BLaER1 treated with 17β-estradiol and CSF1 and Interleukin-3, amounts not matched to agents 10 nM and 100 nM (cell line): Measurements from ENCODE around the gene CSMD2.

Experiments used
- H3K27ac ChIP-seq, 11 experiments: shearing (Covaris generic); formaldehyde crosslinking; 2 replicates each; pipeline ENCODE4 v1.8.1; 2022
- H3K27me3 ChIP-seq, 11 experiments: shearing (Covaris generic); formaldehyde crosslinking; 2 replicates each; pipeline ENCODE4 v1.8.1; 2022
- H3K36me3 ChIP-seq, 11 experiments: shearing (Covaris generic); formaldehyde crosslinking; 2 replicates each; pipeline ENCODE4 v1.8.1; 2022
- H3K4me1 ChIP-seq, 10 experiments: shearing (Covaris generic); formaldehyde crosslinking; 2 replicates each; pipeline ENCODE4 v1.8.1; 2022
- H3K4me2 ChIP-seq, 11 experiments: shearing (Covaris generic); formaldehyde crosslinking; 2 replicates each; pipeline ENCODE4 v1.8.1; 2022
- H3K4me3 ChIP-seq, 10 experiments: shearing (Covaris generic); formaldehyde crosslinking; 2 replicates each; pipeline ENCODE4 v1.8.1; 2022
- H3K9ac ChIP-seq, 11 experiments: shearing (Covaris generic); formaldehyde crosslinking; 2 replicates each; pipeline ENCODE4 v1.8.1; 2022
- H3K9me3 ChIP-seq, 11 experiments: shearing (Covaris generic); formaldehyde crosslinking; replicated peaks in 1 of 11; 2 replicates each; pipeline ENCODE4 v1.8.1; 2022
- H4K20me1 ChIP-seq, 11 experiments: shearing (Covaris generic); formaldehyde crosslinking; 2 replicates each; pipeline ENCODE4 v1.8.1; 2022
- Cebpa-rat ChIP-seq, 11 experiments: shearing (Covaris generic); IDR thresholded peaks; 2 replicates each; pipeline ENCODE4 v1.8.1; 2022

Gene CSMD2

GRCh38 chr1:33921281-33921680 lies 243.7 kb downstream of the CSMD2 start:
- no peak overlapping the region for H3K4me2 ChIP-seq
- no peak overlapping the region for H3K9ac ChIP-seq
- H3K4me1 ChIP-seq: no peaks in the 10 kb centered on the region
- H4K20me1 ChIP-seq: no peaks in the 10 kb centered on the region
- no peaks in the 10 kb centered on the region for H3K27me3 ChIP-seq
- TF ChIP-seq Cebpa-rat (IDR thresholded peaks at IDR 0.05): no peak
- H3K4me3 ChIP-seq: no peak overlapping the region
- no peak overlapping the region for H3K27ac ChIP-seq
- no peaks in the 10 kb centered on the region for H3K36me3 ChIP-seq
- peaks cover 0 to 8% (median 0%) of the 10 kb centered on the region in 11 experiments; a peak in 3 of 22 replicates for H3K9me3 ChIP-seq

- H3K27me3 ChIP-seq: no peaks in the 10 kb centered on the region
These were observed 246.7 kb downstream of the CSMD2 start for GRCh38 chr1:33918368-33918767.

GRCh38 chr1:33916786-33917185 lies 248.2 kb downstream of the CSMD2 start:
- Histone ChIP-seq H3K4me1 (no peaks in the 10 kb centered on the region), H3K9me3 (no peaks in the 10 kb centered on the region), H3K36me3 (no peaks in the 10 kb centered on the region), H3K4me2 (no peak overlapping the region), H3K27ac (no peak overlapping the region), H4K20me1 (no peaks in the 10 kb centered on the region), H3K27me3 (no peaks in the 10 kb centered on the region), H3K4me3 (no peak overlapping the region), H3K9ac (no peak overlapping the region)
- no peak for TF ChIP-seq Cebpa-rat (IDR thresholded peaks at IDR 0.05)

More at GRCh38 chr1:33918368-33918767, 246.7 kb downstream of the CSMD2 start:
- no peak overlapping the region for H3K4me2 ChIP-seq
- H3K9ac ChIP-seq: no peak overlapping the region
- no peak overlapping the region for H3K27ac ChIP-seq
- H3K9me3 ChIP-seq: no peaks in the 10 kb centered on the region
- TF ChIP-seq Cebpa-rat (IDR thresholded peaks at IDR 0.05): no peak
- no peak overlapping the region for H3K4me3 ChIP-seq
- H4K20me1 ChIP-seq: no peaks in the 10 kb centered on the region
- H3K4me1 ChIP-seq: no peaks in the 10 kb centered on the region
- H3K36me3 ChIP-seq: no peaks in the 10 kb centered on the region

GRCh38 chr1:33914531-33914930 lies 250.5 kb downstream of the CSMD2 start:
- no peaks in the 10 kb centered on the region for H3K36me3 ChIP-seq
- H3K4me1 ChIP-seq: no peaks in the 10 kb centered on the region
- H3K27me3 ChIP-seq: no peaks in the 10 kb centered on the region
- no peaks in the 10 kb centered on the region for H3K9me3 ChIP-seq
- H3K4me2 ChIP-seq: no peak overlapping the region
- H3K4me3 ChIP-seq: no peak overlapping the region
- H4K20me1 ChIP-seq: no peaks in the 10 kb centered on the region
- TF ChIP-seq Cebpa-rat (IDR thresholded peaks at IDR 0.05): no peak
- no peak overlapping the region for H3K9ac ChIP-seq
- no peak overlapping the region for H3K27ac ChIP-seq

- no peaks in the 10 kb centered on the region for H3K9me3 ChIP-seq
- H3K4me1 ChIP-seq: peaks cover 8 to 16% (median 12%) of the 10 kb centered on the region in 10 experiments
- no peak overlapping the region for H3K4me3 ChIP-seq
- no peak for TF ChIP-seq Cebpa-rat (IDR thresholded peaks at IDR 0.05)
- H3K4me2 ChIP-seq: 0 out of 22 replicates have a peak overlapping the region, but pooled peaks of 2 of the 11 experiments have one; percentile 9 to 30
- no peaks in the 10 kb centered on the region for H3K27me3 ChIP-seq
- H3K27ac ChIP-seq: no peak overlapping the region
- H3K9ac ChIP-seq: no peak overlapping the region
- no peaks in the 10 kb centered on the region for H3K36me3 ChIP-seq
- H4K20me1 ChIP-seq: no peaks in the 10 kb centered on the region
These were observed 256.6 kb downstream of the CSMD2 start for GRCh38 chr1:33908324-33908956.

GRCh38 chr1:33906156-33906555 lies 258.9 kb downstream of the CSMD2 start:
- H3K4me3 ChIP-seq: no peak overlapping the region
- no peaks in the 10 kb centered on the region for H3K27me3 ChIP-seq
- TF ChIP-seq Cebpa-rat (IDR thresholded peaks at IDR 0.05): no peak; a peak in 1 of 22 replicates

GRCh38 chr1:33905241-33905640 lies 259.8 kb downstream of the CSMD2 start:
- Histone ChIP-seq H3K9me3 (no peaks in the 10 kb centered on the region), H4K20me1 (no peaks in the 10 kb centered on the region), H3K4me3 (no peak overlapping the region), H3K4me1 (peaks cover 19 to 26% (median 22%) of the 10 kb centered on the region in 10 experiments), H3K27me3 (no peaks in the 10 kb centered on the region), H3K27ac (no peak overlapping the region), H3K4me2 (no peak overlapping the region; a peak in 1 of 22 replicates), H3K9ac (no peak overlapping the region), H3K36me3 (no peaks in the 10 kb centered on the region)
- TF ChIP-seq Cebpa-rat (IDR thresholded peaks at IDR 0.05): no peak

More at GRCh38 chr1:33906156-33906555, 258.9 kb downstream of the CSMD2 start:
- Histone ChIP-seq H3K4me1 (peaks cover 19 to 26% (median 22%) of the 10 kb centered on the region in 10 experiments), H3K36me3 (no peaks in the 10 kb centered on the region), H3K27ac (no peak overlapping the region), H3K9me3 (no peaks in the 10 kb centered on the region), H3K4me2 (peak overlapping the region in 7 of 11 experiments; percentile 1 to 48 (median 20); a peak in 11 of 22 replicates), H3K9ac (no peak overlapping the region), H4K20me1 (no peaks in the 10 kb centered on the region)

GRCh38 chr1:33903210-33903589 lies 261.8 kb downstream of the CSMD2 start:
- Histone ChIP-seq H3K4me3 (no peak overlapping the region), H3K27me3 (no peaks in the 10 kb centered on the region), H4K20me1 (no peaks in the 10 kb centered on the region), H3K9me3 (no peaks in the 10 kb centered on the region), H3K9ac (no peak overlapping the region), H3K27ac (no peak overlapping the region), H3K36me3 (no peaks in the 10 kb centered on the region), H3K4me1 (peaks cover 16 to 26% (median 19%) of the 10 kb centered on the region in 10 experiments), H3K4me2 (peak overlapping the region; percentile 11 to 74 (median 37); a peak in 21 of 22 replicates)
- no peak for TF ChIP-seq Cebpa-rat (IDR thresholded peaks at IDR 0.05)

GRCh38 chr1:33902486-33903209 lies 262.4 kb downstream of the CSMD2 start:
- no peak for TF ChIP-seq Cebpa-rat (IDR thresholded peaks at IDR 0.05)

More at GRCh38 chr1:33902486-33903209, 262.4 kb downstream of the CSMD2 start:
- H3K4me2 ChIP-seq: peak overlapping the region; percentile 11 to 74 (median 37); a peak in 19 of 22 replicates
- H3K9me3 ChIP-seq: no peaks in the 10 kb centered on the region
- no peaks in the 10 kb centered on the region for H4K20me1 ChIP-seq
- no peaks in the 10 kb centered on the region for H3K36me3 ChIP-seq
- H3K27ac ChIP-seq: no peak overlapping the region
- H3K4me1 ChIP-seq: peaks cover 15 to 26% (median 19%) of the 10 kb centered on the region in 10 experiments
- no peak overlapping the region for H3K9ac ChIP-seq
- no peaks in the 10 kb centered on the region for H3K27me3 ChIP-seq
- no peak overlapping the region for H3K4me3 ChIP-seq
